RPMI8226 (cell line): ENCODE data around the gene GAST.
"Not testable (repeated sequence)": the region's sequence is repeated elsewhere in the genome, so short reads cannot be mapped to it uniquely, and the experiment has no call there.

ENCODE experiments used
- DNase-seq: peaks from one replicate; pipeline ENCODE4 v3.0.0-alpha.2; 2015

The GAST gene

GRCh38 chr17:41684035-41684434 is 28.1 kb upstream of the GAST start:
- no peak for DNase-seq

DNA sequence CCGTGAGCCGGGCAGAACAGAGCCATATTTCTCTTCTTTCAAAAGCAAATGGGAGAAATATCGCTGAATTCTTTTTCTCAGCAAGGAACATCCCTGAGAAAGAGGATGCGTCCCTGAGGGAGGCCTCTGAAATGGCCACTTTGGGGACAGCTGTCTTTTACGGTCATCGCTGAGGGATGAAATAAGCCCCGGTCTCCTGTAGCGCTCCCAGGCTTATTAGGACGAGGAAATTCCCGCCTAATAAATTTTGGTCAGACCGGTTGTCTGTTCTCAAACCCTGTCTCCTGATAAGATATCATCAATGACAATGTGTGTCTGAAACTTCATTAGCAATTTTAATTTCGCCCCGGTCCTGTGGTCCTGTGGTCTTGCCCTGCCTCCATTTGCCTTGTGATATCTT is 26.4 kb upstream of the GAST start:
- not testable (repeated sequence) for DNase-seq

DNA sequence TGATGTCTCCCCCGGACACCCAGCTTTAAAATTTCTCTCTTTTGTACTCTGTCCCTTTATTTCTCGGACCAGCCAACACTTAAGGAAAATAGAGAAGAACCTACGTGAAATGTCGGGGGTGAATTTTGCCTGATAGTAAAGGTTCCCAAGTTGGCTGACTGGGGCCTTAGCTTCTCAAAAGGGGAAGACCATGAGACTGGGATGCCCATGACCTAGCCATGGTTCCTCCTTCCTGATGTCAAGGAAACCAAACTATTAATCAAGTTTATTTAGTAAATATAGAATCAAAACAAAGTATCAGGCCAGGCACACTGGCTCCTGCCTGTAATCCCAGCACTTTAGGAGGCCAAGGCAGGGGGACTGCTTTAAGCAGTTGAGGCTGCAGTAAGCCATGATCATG is 25.9 kb upstream of the GAST start:
- no peak for DNase-seq

DNA sequence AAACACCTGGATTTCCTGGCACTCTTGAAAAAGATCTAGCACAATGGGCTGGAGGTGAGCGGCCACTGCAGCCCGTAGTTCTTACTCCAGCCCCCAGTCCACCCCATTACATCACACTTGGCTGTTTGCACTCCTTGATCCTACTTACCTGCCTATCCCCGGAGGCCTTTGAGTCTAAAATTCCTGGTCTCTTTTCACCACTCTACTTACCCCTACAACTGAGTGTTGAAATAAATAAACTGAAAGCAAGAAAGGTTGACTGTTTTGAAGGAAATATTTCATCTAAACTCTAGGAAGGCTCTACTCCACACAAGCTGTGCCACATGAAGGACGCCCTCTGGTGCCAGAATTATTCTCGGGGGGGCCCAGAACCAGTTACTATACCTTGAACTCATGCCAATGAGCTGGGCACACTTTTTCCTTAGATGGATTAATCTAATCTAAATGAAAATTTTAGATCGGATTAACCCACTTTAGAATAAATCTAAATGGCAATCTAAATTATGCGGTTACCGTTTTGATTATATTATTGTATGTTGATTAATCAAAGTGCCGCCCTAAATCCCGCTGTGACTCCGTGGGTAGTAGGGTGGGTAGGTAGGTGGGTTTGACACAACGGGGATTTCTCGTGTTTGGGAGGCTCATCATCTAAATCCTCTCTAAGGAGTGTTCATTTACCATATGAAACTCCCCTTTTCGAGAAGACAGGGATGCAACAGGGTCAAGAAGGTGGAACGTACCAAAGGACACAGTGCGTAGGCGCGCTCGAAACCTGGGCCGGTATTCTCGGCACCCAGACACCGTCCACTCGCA is 24.1 kb upstream of the GAST start:
- peak; percentile 80 for DNase-seq

DNA sequence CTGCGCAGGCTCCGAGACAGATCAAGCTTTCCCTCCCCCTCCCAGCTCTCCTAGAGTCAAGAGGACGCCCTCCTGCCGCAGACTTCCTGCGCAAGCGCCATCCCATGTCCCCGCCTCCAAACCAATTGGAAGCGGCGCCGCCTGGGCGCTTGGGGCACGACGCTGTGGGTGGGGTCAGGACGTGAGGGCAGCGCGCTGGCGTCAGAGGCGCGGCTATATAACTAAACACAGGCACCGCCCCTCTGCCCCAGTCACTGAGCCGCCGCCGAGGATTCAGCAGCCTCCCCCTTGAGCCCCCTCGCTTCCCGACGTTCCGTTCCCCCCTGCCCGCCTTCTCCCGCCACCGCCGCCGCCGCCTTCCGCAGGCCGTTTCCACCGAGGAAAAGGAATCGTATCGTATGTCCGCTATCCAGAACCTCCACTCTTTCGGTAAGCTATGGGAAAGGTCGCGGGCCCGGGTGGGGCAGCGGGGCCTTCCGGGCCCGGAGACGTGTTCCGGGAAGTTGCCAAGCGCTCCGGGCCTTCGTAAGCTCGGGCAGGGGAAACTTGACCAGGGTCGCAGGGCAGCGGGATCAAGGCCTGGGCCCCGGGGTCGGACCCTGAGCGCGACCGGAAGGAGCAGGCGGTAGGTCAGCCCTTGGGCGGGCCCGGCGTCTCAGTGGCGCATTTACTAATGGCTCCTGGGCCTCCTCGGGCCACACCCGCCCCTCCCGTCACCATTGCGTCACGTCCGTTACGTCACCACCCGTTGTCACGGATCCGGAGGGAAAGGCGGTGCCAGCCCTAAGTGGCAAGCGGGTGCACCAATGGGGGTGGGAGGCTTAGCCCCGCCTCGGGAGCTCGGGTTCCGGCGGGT is 23.3 kb upstream of the GAST start, which contains the start of gene EIF1:
TSS of gene EIF1 (plus strand) at position 245 of the 856 bp plus-strand sequence. CDS start at position 399, 154 bp downstream.
- DNase-seq: peak; percentile 100

DNA sequence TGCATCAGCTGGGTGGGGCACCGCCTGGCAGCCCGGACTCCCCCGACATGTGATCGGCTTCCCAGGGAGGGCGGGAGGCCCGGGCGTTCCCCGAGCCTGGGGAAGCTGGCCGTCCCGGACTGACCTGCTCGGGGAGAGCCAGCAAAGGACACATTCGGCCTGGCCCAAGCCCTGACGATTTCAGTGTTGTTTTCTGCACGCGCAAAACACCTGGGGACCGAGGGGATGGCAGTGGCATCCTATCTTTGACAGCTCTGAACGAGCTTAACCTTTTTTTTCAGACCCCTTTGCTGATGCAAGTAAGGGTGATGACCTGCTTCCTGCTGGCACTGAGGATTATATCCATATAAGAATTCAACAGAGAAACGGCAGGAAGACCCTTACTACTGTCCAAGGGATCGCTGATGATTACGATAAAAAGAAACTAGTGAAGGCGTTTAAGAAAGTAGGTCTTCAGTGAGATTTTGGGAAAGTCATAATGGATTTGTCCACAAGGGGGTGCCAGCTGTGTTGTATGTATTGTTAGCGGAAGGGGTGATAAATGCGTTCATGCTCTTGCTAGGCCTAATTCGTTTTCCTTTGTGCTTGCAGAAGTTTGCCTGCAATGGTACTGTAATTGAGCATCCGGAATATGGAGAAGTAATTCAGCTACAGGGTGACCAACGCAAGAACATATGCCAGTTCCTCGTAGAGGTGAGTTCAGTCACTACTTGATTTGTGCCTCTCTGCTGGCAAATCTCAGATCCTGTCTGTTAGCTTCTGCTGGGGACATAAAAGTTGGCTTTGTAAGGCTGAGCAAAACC is 22.4 kb upstream of the GAST start:
- DNase-seq: peak; percentile 76

- DNase-seq: no peak
Observed at GRCh38 chr17:41690497-41690896, 21.6 kb upstream of the GAST start.

GRCh38 chr17:41691031-41691777 is 20.9 kb upstream of the GAST start:
- no peak for DNase-seq

DNA sequence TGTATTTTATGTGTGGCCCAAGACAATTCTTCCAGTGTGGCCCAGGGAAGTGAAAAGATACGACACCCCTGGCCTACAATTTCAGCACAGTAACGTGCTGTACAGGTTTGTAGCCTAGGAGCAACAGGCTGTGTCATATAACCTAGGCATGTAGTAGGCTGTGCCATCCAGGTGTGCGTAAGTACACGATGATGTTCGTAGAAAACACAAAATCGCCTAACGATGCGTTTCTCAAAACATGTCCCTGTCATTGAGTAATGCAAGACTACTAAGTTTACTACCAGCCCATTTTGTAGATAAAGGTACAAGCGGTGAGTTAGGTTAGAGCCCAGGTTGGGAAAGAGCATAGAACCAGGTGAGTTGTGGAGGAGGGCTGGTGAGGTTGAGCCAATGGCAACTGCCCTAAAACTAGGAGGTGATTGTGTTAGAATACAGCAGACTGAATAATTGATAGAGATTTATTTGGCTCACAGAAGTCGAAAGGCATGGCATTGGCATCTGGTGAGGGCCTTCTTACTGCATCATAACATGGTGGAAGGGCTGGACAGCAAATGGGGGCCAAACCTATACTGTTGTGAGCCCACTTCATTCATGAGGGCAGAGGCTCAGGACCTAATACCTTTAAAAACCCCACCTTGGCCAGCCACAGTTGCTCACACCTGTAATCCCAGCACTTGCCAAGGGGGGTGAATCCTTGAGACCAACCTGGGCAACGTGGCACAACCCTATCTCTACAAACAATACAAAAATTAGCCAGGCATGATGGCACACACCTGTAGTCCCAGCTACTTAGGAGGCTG is 19.2 kb upstream of the GAST start:
- DNase-seq: no peak

GRCh38 chr17:41695134-41695661 is 16.9 kb upstream of the GAST start:
- no peak for DNase-seq

- DNase-seq: peak; percentile 88
Observed at GRCh38 chr17:41695954-41696757, 16.0 kb upstream of the GAST start.

- peak; percentile 73 for DNase-seq
Observed at GRCh38 chr17:41697122-41697962, 14.8 kb upstream of the GAST start.

DNA sequence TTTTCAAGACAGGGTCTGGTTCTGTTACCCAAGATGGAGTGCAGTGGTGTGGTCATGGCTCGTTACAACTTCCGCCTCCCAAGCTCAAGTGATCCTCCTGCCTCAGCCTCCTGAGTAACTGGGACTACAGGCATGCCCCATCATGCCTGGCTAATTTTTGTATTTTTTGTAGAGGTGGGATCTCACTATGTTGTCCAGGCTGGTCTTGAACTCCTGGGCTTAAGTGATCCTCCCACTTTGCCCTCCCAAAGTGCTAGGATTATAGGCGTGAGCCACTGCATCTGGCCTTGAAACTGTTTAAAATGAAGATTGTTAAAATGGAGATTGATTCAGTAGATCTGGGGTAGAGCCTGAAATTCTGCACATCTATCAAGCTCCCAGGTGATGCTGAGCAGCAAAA is 11.3 kb upstream of the GAST start:
- not testable (repeated sequence) for DNase-seq

- DNase-seq: no peak
Observed at GRCh38 chr17:41702712-41703111, 9.4 kb upstream of the GAST start.

DNA sequence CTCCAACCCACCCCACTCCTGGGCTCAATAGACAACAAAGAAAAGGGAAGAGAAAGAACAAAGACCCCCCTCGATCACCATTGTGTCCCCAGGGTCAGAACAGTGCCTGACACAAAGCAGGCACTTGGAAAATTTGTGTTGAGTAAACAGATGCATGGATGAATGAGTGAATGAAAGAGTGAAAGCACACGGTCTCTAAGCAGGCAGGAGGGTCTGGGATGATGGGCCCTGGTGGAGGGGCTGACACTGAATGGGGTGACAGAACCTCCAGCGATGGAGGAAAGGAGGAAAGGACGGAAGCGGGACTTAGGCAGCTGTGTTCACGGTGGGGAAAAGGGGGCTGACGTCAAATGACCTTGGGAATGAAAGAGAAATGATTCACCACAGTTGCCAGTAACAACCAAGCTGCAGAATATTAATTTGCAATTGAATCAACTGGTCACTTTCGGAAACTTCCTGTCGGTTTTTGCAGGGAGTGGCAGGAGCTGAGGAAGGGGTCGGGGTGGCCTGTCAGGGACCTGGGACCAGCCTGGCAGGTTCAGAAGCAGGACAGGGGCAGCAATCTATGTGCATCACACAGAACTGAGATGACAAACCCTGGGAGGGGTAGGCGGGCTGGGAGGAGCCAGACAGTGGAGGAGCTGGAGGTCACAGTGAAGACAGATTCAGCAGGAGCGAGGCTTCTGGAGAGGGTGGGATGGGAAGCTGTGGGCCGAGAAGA is 6.7 kb upstream of the GAST start:
- no peak for DNase-seq

DNA sequence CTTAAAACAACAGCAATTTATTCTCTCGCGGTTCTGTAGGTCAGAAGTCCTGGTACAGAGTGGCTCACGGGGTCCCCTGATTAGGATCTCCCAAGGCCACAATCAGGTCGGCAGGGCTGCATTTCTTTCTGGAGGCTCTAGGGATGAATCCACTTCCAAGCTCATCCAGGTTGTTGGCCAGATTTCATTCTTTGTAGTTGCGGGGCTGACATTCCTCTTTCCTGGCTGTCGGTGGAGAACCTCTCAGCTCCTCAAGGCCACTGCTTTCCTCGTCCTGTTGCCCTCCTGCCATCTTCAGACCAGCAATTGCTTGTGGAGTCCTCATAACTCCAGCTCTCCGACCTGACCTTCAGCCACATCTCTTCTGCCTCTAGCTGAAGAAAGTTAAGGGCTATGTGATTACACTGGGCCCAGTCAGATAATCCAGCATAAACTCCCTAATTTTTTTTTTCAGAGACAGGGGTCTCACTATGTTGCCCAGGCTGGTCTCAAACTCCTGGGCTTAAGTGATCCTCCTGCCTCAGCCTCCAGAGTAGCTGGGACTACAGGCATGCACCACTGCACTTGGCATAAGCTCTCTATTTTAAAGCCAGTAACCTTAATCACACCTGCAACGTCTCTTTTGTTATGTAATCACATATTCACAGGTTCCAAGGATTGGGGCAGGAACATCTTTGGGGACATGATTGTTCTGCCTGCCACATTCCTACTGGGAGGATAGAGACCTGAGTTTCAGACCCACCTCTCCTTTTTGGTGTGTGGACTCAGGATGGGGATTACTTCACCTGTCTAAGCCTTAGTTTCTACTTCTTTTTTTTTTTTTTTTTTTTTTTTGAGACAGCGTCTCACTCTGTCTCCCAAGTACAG is 4.1 kb upstream of the GAST start:
- no peak for DNase-seq

DNA sequence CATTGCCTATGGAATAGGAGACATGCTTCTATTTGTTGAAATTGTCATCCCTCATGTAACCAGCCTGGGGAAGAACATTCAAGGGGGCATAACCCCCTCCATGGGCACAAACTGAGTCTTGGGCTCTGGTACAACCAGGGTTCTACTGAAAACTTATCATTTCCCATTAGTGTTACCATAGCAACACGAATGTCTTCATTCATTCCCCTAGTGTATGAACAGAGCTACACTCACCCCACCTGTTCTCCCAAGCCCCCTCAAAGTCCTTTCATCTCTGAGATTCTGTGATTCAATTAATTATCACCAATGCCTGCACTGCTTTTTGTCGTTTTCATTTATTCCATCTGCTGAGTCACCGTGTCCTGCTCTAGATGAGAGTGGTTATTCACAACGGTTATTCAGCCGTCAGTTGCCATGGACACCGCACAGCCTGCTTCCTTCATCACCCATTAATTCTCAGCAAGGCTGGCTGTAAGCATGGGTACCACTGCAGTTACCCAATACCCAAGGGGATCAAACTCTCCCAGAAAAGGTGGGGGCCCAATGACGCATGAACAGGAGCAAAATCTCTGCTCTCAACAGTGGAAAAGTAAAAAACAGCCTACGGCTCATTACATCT is 1.6 kb upstream of the GAST start:
- DNase-seq: no peak
